HepG2 (cell line): ENCODE results near the gene MTA2.
A peak's percentile ranks its signal among the peaks of the same experiment; 100 is the strongest.

Source experiments
- CTCF ChIP-seq: sonication (generic); formaldehyde crosslinking; IDR thresholded peaks from 2 replicates; pipeline ENCODE4 v1.5.0; 2020; ENCODE audit warnings: mild to moderate bottlenecking, missing genetic modification reagents, moderate library complexity
- EP300 ChIP-seq, 3 experiments: sonication (generic) in 1 of 3; formaldehyde crosslinking in 1 of 3; IDR thresholded peaks; 2 replicates each; pipeline versions ENCODE4 v1.5.1 to v1.6.1; 2011 to 2020; ENCODE audit warnings: low read depth in 2 of 3, low read length in 2 of 3, borderline replicate concordance in 1 of 3, improper control_type of control experiment in 1 of 3, mild to moderate bottlenecking in 1 of 3, missing genetic modification reagents in 1 of 3, moderate library complexity in 1 of 3
- HNF1A ChIP-seq, 2 experiments: sonication (generic) in 1 of 2; formaldehyde crosslinking in 1 of 2; IDR thresholded peaks; 2 replicates each; pipeline versions ENCODE4 v1.4.0 to v1.6.1; 2016 to 2020; ENCODE audit warnings: borderline replicate concordance in 1 of 2, low read depth in 1 of 2, mild to moderate bottlenecking in 1 of 2, missing genetic modification reagents in 1 of 2
- JUN ChIP-seq: sonication (generic); formaldehyde crosslinking; IDR thresholded peaks from 2 replicates; pipeline ENCODE4 v1.4.0; 2020; ENCODE audit warnings: mild to moderate bottlenecking, missing genetic modification reagents
- NFRKB ChIP-seq: fragments of 450-650 bp; IDR thresholded peaks from 2 replicates; pipeline ENCODE4 v1.6.1; 2017
- ZNF121 ChIP-seq: sonication (generic); formaldehyde crosslinking; IDR thresholded peaks from 2 replicates; pipeline ENCODE4 v1.5.0; 2020; ENCODE audit warnings: mild to moderate bottlenecking, missing genetic modification reagents

- TF ChIP-seq JUN (CRISPR knock-in tag) (no peak), CTCF (CRISPR knock-in tag) (peak; percentile 17; the same call in 1 of the 2 replicates), HNF1A (IDR thresholded peaks at IDR 0.05; ENCODE audit: low read depth) (no peak), HNF1A (CRISPR knock-in tag; IDR thresholded peaks at IDR 0.05; ENCODE audit: borderline replicate concordance) (no peak), EP300 (IDR thresholded peaks at IDR 0.05; ENCODE audit: low read depth in 2 of 2, low read length in 2 of 2) (no peak), EP300 (CRISPR knock-in tag; IDR thresholded peaks at IDR 0.05; ENCODE audit: borderline replicate concordance) (no peak), NFRKB (no peak), ZNF121 (CRISPR knock-in tag) (no peak)
Measured at GRCh38 chr11:62627713-62628112, 26.0 kb upstream of the MTA2 start.
